Smooth muscle cell (in vitro differentiated cells): ENCODE results near the gene ZFP36L2. TPM values are rescaled to one million over a fixed set of nuclear protein-coding genes. Genes with fewer than 3 reads are reported as not detected.

ENCODE experiments used
- DNase-seq: peaks from one replicate; lab custom pipeline; 2025; ENCODE audit not compliant: unreplicated experiment; lab: John Stamatoyannopoulos, UW
- H2AFZ ChIP-seq: fragments of 200-600 bp; sonication (generic); 2 replicates; pipeline ENCODE4 v1.6.0; 2016; ENCODE audit warnings: antibody characterized with exemption, low read depth, mild to moderate bottlenecking
- H3F3A ChIP-seq: fragments of 200-600 bp; sonication (generic); 2 replicates; pipeline ENCODE4 v1.6.0; 2017; ENCODE audit warnings: antibody characterized with exemption, low read depth
- H3K27ac ChIP-seq: fragments of 200-600 bp; sonication (generic); 2 replicates; pipeline ENCODE4 v1.5.1; 2016; ENCODE audit warnings: low read depth, mild to moderate bottlenecking
- H3K27me3 ChIP-seq: fragments of 200-600 bp; sonication (generic); 2 replicates; pipeline ENCODE4 v1.6.1; 2016; ENCODE audit warnings: low read depth, mild to moderate bottlenecking
- H3K36me3 ChIP-seq: fragments of 200-600 bp; sonication (generic); 2 replicates; pipeline ENCODE4 v1.5.1; 2016; ENCODE audit warnings: low read depth
- H3K4me1 ChIP-seq: fragments of 200-600 bp; sonication (generic); 2 replicates; pipeline ENCODE4 v1.5.1; 2016; ENCODE audit warnings: low read depth
- H3K4me2 ChIP-seq: fragments of 200-600 bp; sonication (generic); 2 replicates; pipeline ENCODE4 v1.6.0; 2016; ENCODE audit warnings: mild to moderate bottlenecking
- H3K4me3 ChIP-seq: fragments of 200-600 bp; sonication (generic); 2 replicates; pipeline ENCODE4 v1.5.1; 2016; ENCODE audit warnings: mild to moderate bottlenecking
- H3K79me2 ChIP-seq: fragments of 200-600 bp; sonication (generic); 2 replicates; pipeline ENCODE4 v1.6.0; 2016; ENCODE audit warnings: low read depth, mild to moderate bottlenecking
- H3K9ac ChIP-seq: fragments of 200-600 bp; sonication (generic); 2 replicates; pipeline ENCODE4 v1.6.0; 2016; ENCODE audit warnings: low read depth
- H3K9me3 ChIP-seq: fragments of 200-600 bp; sonication (generic); replicated peaks from 2 replicates; pipeline ENCODE4 v1.5.1; 2016; ENCODE audit warnings: low read depth
- H4K20me1 ChIP-seq: fragments of 200-600 bp; sonication (generic); 2 replicates; pipeline ENCODE4 v1.6.0; 2016; ENCODE audit warnings: low read depth
- WGBS: methylation state at CpG from one replicate; pipeline ENCODE4 v1.1.7; 2016; ENCODE audit warnings: low lambda C conversion rate; 5-methylcytosine and 5-hydroxymethylcytosine counted together
- polyA plus RNA-seq: library from polyadenylated mRNA; unstranded; fragments of >200 nt; fragmentation: Nextera tagmentation; extraction: Ambion mirVana; gene quantifications from 2 replicates; pipeline ENCODE4 v1.2.1, GENCODE V29; 2016
- total RNA-seq: library from RNA; depleted of rRNA; stranded (reverse); fragments of >200 nt; gene quantifications from 2 replicates; pipeline ENCODE4 v1.2.3, GENCODE V29; 2014
- TF ChIP-seq, protein P1 (sequence below): fragments of 200-600 bp; sonication (generic); IDR thresholded peaks from 2 replicates; pipeline ENCODE4 v1.5.1; 2017; ENCODE audit warnings: borderline replicate concordance, mild to moderate bottlenecking, antibody characterized with exemption; ENCODE audit not compliant: insufficient read depth, poor library complexity, severe bottlenecking

The ZFP36L2 gene
- total and polyA plus RNA-seq, 2 experiments from 2014 or later = 7.1 to 25.8 TPM

DNA sequence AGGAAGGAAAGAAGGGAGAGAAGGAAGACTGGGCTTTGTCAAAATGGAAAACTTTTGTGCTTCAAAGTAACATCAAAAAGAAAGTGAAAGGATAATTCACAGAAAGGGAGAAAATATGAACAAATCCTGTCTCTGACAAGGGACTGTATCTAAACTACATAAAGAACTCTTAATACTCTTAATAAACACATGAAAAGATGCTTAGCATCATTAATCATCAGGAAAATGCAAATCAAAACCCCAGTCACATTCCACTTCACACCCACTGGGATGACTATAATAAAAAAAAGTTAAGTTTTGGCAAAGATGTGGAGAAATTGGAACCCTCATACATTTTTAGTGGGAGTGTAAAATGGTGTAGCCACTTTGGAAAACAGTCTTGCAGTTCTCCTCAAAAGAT, 11.8 kb upstream of the ZFP36L2 start:
- Histone ChIP-seq H3K4me2 (no peak overlapping the region), H3K4me1 (no peaks in the 10 kb centered on the region), H3K27me3 (no peaks in the 10 kb centered on the region), H4K20me1 (no peaks in the 10 kb centered on the region), H3K79me2 (no peaks in the 10 kb centered on the region), H2AFZ (no peak overlapping the region), H3K9me3 (no peaks in the 10 kb centered on the region), H3K9ac (no peak overlapping the region), H3F3A (no peaks in the 10 kb centered on the region), H3K36me3 (no peaks in the 10 kb centered on the region), H3K27ac (no peak overlapping the region), H3K4me3 (no peak overlapping the region)
- TF ChIP-seq, protein P1, sequence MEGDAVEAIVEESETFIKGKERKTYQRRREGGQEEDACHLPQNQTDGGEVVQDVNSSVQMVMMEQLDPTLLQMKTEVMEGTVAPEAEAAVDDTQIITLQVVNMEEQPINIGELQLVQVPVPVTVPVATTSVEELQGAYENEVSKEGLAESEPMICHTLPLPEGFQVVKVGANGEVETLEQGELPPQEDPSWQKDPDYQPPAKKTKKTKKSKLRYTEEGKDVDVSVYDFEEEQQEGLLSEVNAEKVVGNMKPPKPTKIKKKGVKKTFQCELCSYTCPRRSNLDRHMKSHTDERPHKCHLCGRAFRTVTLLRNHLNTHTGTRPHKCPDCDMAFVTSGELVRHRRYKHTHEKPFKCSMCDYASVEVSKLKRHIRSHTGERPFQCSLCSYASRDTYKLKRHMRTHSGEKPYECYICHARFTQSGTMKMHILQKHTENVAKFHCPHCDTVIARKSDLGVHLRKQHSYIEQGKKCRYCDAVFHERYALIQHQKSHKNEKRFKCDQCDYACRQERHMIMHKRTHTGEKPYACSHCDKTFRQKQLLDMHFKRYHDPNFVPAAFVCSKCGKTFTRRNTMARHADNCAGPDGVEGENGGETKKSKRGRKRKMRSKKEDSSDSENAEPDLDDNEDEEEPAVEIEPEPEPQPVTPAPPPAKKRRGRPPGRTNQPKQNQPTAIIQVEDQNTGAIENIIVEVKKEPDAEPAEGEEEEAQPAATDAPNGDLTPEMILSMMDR = no peak
- no peak for DNase-seq

DNA sequence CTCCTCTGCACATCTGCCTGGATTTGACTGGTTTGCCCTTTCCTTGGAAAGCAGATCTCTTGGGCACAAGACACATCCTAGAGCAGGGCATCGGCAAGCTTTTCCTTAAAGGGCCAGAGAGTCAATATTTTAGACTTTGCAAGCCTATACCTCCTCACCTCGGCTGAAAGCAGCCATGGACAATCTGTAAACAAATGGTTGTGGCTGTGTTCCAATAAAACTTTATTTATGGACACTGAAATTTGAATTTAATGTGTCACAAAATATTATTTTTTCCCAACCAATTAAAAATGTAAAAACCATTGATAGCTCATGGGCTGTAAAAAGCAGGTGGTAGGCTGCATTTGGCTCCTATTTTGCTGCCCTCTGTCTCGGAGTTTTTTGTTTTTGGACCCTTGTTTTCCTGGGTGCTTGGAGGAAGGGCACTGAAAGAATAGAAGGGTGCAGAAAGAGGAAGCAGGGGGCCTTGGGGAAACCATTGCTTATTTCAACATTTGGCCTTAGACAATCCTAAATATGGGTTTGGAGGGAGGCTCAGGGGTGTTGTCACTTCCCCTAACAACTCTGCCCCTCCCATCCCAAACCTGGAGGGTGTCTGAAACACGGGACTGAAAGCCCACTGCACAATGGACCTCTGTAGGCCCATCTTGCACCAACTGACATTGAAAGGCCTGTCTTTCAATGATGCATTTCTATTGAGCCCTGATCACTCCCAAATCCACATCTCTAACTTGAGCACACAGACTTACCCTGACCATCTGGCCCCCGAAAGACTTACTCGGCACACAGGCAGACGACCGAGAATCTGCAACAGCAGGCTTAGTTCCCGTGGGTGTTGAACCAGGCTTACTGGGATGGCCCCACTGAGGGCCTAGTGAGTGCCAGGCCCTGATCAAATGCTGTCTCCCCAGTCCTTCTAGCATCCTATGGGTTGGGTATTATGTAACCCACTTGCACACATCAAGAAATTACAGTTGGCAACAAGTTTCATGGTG, 7.1 kb upstream of the ZFP36L2 start:
- 75% methylated on average over 9 of the region's 9 CpGs for WGBS
- no peaks in the 10 kb centered on the region for H3K9me3 ChIP-seq
- no peak for DNase-seq
- no peaks in the 10 kb centered on the region for H3K79me2 ChIP-seq
- no peaks in the 10 kb centered on the region for H4K20me1 ChIP-seq
- H3K27ac ChIP-seq = no peak overlapping the region
- no peak overlapping the region for H3K9ac ChIP-seq
- H2AFZ ChIP-seq = no peak overlapping the region
- H3K36me3 ChIP-seq = no peaks in the 10 kb centered on the region
- H3K4me2 ChIP-seq = no peak overlapping the region
- TF ChIP-seq, protein P1 = no peak
- H3K4me3 ChIP-seq = no peak overlapping the region
- H3F3A ChIP-seq = no peaks in the 10 kb centered on the region
- peaks cover 6% of the 10 kb centered on the region for H3K4me1 ChIP-seq
- H3K27me3 ChIP-seq = no peaks in the 10 kb centered on the region

DNA sequence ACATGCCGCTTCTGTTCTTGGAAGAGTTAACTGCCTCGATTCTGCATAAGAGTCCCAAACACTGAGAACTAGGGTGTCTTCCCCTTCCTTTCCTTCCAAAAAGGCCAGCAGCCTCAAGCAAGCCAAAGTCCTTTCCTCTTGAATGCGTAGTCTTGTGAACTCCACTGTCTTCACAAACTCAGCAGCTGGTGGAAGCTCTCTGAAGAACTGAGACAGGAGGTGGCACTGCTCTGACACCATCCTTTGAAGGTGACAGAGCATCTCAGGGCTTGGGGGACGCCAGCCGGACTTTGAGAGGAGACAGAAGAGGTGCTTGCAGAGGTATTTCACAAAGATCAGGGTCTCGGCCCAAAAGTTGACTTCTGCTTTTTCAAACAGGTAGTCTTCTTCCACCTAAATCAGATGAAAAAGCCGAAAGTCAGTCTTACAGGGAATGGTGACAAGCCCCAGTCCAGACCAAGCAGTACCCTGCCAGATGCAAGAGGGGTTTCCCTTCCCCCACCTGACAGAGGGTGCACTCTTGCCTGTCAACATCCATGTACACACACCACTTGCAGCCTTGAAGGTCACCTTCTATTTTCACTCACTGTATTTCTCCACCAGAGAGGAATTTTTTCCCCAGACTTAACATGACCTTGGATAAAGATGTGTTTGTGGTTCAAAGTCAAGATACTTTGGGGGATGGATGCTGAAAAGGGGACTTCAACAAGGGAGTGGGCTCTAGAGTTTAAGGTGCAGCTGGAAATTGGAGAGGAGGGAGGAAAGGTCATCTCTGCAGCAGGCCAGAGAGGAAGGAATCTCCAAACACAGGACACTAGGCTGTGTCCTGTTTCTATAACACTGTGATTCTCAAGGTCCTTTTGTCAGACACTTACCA, 4.8 kb upstream of the ZFP36L2 start:
- Histone ChIP-seq H3K4me2 (no peak overlapping the region), H3K4me3 (no peak overlapping the region), H3K9me3 (no peaks in the 10 kb centered on the region), H3K27ac (no peak overlapping the region), H3K27me3 (no peaks in the 10 kb centered on the region), H3F3A (peaks cover 6% of the 10 kb centered on the region), H3K4me1 (peaks cover 6% of the 10 kb centered on the region), H3K9ac (no peak overlapping the region), H3K36me3 (no peaks in the 10 kb centered on the region), H2AFZ (no peak overlapping the region), H3K79me2 (peaks cover under 1% of the 10 kb centered on the region), H4K20me1 (no peaks in the 10 kb centered on the region)
- 96% methylated on average over 7 of the region's 7 CpGs for WGBS
- TF ChIP-seq, protein P1 = no peak
- no peak for DNase-seq
